OCI-LY3 (cell line): ENCODE measurements around the gene LSS.

ENCODE experiments used
- H2AFZ ChIP-seq: fragments of 200-600, 300-600 bp; shearing (Covaris generic); 2 replicates; pipeline ENCODE4 v1.6.0; 2014; ENCODE audit warnings: antibody characterized with exemption, low read depth, low read length
- H3K27ac ChIP-seq: fragments of 200-600, 300-600 bp; sonication (generic); 2 replicates; pipeline ENCODE4 v1.5.1; 2014; ENCODE audit warnings: mild to moderate bottlenecking, low read length, moderate library complexity, mixed read lengths
- H3K27me3 ChIP-seq: fragments of 200-600, 300-600 bp; sonication (generic); 2 replicates; pipeline ENCODE4 v1.6.1; 2014; ENCODE audit warnings: low read depth, low read length, mixed read lengths
- H3K36me3 ChIP-seq: fragments of 200-600, 300-600 bp; sonication (generic); replicated peaks from 2 replicates; pipeline ENCODE3; 2014; ENCODE audit warnings: low read depth, low read length, mixed read lengths
- H3K4me1 ChIP-seq: fragments of 300-600, 200-600 bp; sonication (generic); 2 replicates; pipeline ENCODE4 v1.6.1; 2014; ENCODE audit warnings: low read length, mixed read lengths
- H3K4me2 ChIP-seq: fragments of 200-600, 300-600 bp; sonication (generic); 2 replicates; pipeline ENCODE4 v1.6.1; 2014; ENCODE audit warnings: low read length, mixed read lengths
- H3K4me3 ChIP-seq: fragments of 300-600, 200-600 bp; sonication (generic); 2 replicates; pipeline ENCODE4 v1.5.1; 2014; ENCODE audit warnings: antibody characterized with exemption, mild to moderate bottlenecking, low read length, moderate library complexity
- H3K79me2 ChIP-seq: fragments of 300-600, 200-600 bp; shearing (Covaris generic); 2 replicates; pipeline ENCODE4 v1.6.1; 2014; ENCODE audit warnings: mild to moderate bottlenecking, low read length, mixed read lengths
- H3K9ac ChIP-seq: fragments of 300-600, 200-600 bp; shearing (Covaris generic); 2 replicates; pipeline ENCODE4 v1.6.0; 2014; ENCODE audit warnings: mild to moderate bottlenecking, low read length, moderate library complexity
- H3K9me3 ChIP-seq: fragments of 200-600, 300-600 bp; shearing (Covaris generic); 2 replicates; pipeline ENCODE4 v1.6.1; 2014; ENCODE audit warnings: low read length, mixed read lengths; ENCODE audit not compliant: insufficient read depth
- H4K20me1 ChIP-seq: fragments of 200-600, 300-600 bp; sonication (generic); 2 replicates; pipeline ENCODE4 v1.6.1; 2016; ENCODE audit warnings: low read length, mixed read lengths; ENCODE audit not compliant: insufficient read depth
- EZH2phosphoT487 ChIP-seq: fragments of 200-600 bp; shearing (Covaris generic); IDR thresholded peaks from 2 replicates; pipeline ENCODE4 v1.6.1; 2018; ENCODE audit warnings: antibody characterized with exemption, mixed run types, low read depth
- TF ChIP-seq, protein P1 (sequence below): fragments of 200-600, 300-600 bp; sonication (generic); IDR thresholded peaks from 2 replicates; pipeline ENCODE4 v1.5.1; 2014; ENCODE audit warnings: antibody characterized with exemption, low read length, low read depth

LSS gene

DNA sequence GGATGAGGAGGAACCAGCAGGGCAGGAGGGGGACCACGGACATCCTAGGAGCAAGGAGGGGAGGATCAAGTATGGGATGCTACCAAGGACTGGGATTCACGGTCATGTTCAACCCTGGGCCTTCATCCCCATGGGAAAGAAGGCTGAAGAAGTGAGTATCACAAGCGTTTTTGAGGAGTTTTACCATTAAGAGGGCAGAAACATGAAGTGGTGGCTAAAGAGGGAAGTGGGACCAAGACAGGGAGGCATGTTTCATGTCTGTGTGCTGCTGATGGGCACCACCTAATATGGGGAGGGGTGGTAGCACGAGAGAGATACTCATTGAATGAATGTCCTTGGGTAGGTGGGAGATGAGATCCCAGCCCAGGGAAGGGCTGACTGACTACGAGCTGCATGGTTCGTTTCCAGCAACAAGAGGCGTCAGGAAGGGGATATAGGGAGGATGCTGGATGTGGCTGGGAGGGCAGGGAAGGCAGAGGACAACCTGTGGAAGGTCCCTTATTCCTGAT, 11.3 kb upstream of the LSS start:
- Histone ChIP-seq H3K9me3 (no peaks in the 10 kb centered on the region), H3K27me3 (no peaks in the 10 kb centered on the region), H3K4me3 (no peak overlapping the region), H3K4me2 (no peak overlapping the region), H3K4me1 (peaks cover 7% of the 10 kb centered on the region), H3K9ac (no peak overlapping the region), H3K36me3 (peaks cover 64% of the 10 kb centered on the region), H3K27ac (no peak overlapping the region), H3K79me2 (peaks cover 3% of the 10 kb centered on the region; the same call in 1 of the 2 replicates), H4K20me1 (no peaks in the 10 kb centered on the region), H2AFZ (no peak overlapping the region)
- TF ChIP-seq EZH2phosphoT487 = no peak
- TF ChIP-seq, protein P1, sequence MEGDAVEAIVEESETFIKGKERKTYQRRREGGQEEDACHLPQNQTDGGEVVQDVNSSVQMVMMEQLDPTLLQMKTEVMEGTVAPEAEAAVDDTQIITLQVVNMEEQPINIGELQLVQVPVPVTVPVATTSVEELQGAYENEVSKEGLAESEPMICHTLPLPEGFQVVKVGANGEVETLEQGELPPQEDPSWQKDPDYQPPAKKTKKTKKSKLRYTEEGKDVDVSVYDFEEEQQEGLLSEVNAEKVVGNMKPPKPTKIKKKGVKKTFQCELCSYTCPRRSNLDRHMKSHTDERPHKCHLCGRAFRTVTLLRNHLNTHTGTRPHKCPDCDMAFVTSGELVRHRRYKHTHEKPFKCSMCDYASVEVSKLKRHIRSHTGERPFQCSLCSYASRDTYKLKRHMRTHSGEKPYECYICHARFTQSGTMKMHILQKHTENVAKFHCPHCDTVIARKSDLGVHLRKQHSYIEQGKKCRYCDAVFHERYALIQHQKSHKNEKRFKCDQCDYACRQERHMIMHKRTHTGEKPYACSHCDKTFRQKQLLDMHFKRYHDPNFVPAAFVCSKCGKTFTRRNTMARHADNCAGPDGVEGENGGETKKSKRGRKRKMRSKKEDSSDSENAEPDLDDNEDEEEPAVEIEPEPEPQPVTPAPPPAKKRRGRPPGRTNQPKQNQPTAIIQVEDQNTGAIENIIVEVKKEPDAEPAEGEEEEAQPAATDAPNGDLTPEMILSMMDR = no peak

DNA sequence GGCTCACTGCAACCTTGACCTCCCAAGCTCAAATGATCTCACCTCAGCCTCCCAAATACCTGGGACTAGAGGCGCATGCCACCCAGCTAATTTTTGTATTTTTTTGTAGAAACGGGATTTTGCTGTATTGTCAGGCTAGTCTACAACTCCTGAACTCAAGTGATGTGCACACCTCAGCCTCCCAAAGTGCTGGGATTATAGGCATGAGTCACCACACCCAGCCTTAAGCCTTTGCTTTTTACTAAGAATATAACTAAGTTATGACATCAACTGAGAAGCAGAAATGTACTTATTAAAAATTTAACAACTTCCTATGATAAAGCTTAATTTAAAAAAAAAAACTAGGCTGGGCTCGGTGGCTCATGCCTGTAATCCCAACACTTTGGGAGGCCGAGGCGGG, 8.9 kb upstream of the LSS start:
- Histone ChIP-seq H3K9me3 (no peaks in the 10 kb centered on the region), H3K4me1 (peaks cover 7% of the 10 kb centered on the region), H3K27me3 (no peaks in the 10 kb centered on the region), H4K20me1 (no peaks in the 10 kb centered on the region), H3K36me3 (peaks cover 64% of the 10 kb centered on the region), H2AFZ (no peak overlapping the region), H3K27ac (no peak overlapping the region), H3K9ac (no peak overlapping the region), H3K4me3 (no peak overlapping the region), H3K4me2 (no peak overlapping the region), H3K79me2 (peaks cover 15% of the 10 kb centered on the region)
- TF ChIP-seq EZH2phosphoT487 = no peak
- TF ChIP-seq, protein P1 = no peak

DNA sequence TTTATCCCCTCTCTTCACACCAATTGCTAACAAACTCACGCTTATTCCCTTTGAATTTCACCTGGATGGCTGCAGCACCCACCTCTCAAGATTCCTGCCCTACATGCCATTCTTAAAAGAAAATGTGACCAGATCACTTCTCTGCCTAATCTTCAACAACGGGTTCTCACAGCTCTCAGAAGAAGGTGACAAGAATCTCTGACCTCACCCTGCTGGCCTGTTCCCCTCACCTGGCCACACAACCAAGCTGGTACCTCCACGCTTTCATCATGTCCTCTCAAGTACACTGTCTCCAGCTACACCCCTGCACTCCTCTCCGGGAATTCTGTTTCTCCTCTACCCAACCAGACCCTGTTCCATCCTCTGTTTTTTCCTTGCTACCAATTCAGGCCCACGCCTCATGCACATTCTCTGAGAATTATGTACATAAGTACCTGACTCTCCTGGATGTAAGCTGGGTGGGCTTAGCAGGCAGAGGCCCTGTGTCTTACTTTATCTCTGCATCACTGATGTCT, 5.9 kb upstream of the LSS start:
- Histone ChIP-seq H3K4me1 (peaks cover 11% of the 10 kb centered on the region), H3K27ac (no peak overlapping the region), H3K9ac (no peak overlapping the region), H3K9me3 (no peaks in the 10 kb centered on the region), H3K79me2 (peaks cover 36% of the 10 kb centered on the region), H3K36me3 (peaks cover 70% of the 10 kb centered on the region), H3K4me2 (no peak overlapping the region), H3K27me3 (no peaks in the 10 kb centered on the region), H3K4me3 (no peak overlapping the region), H2AFZ (no peak overlapping the region), H4K20me1 (no peaks in the 10 kb centered on the region)
- TF ChIP-seq EZH2phosphoT487 = no peak
- TF ChIP-seq, protein P1 = no peak

DNA sequence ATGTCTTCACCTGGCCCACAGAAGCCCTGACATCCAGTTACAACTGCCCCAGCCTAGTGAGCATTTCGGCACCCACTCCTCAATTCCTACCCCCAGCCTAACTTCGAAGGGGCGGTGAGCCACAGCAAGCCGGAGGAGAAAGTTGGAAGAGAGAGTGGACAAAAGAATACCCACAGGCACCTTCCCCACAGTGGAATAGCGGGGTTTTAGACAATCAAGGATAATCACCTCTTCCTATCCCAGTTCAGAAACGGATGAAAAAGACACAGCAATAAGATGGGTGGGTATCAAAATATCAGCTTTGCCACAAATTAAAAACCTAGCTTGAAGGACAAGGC, 1.3 kb upstream of the LSS start:
- H3K4me2 ChIP-seq = peak overlapping the region; percentile 98
- peaks cover 12% of the 10 kb centered on the region for H4K20me1 ChIP-seq
- peak overlapping the region; percentile 90 for H3K9ac ChIP-seq
- H2AFZ ChIP-seq = no peak overlapping the region
- no peak for TF ChIP-seq EZH2phosphoT487
- TF ChIP-seq, protein P1 = no peak
- H3K4me1 ChIP-seq = peaks cover 25% of the 10 kb centered on the region
- H3K27ac ChIP-seq = peak overlapping the region; percentile 64; the same call in 1 of the 2 replicates
- H3K9me3 ChIP-seq = no peaks in the 10 kb centered on the region
- H3K36me3 ChIP-seq = peaks cover 61% of the 10 kb centered on the region
- H3K27me3 ChIP-seq = no peaks in the 10 kb centered on the region
- peak overlapping the region; percentile 97 for H3K4me3 ChIP-seq
- peaks cover 71% of the 10 kb centered on the region for H3K79me2 ChIP-seq
